Upper lobe of right lung (tissue), 1 donor: ENCODE data around the gene RNASEH2A. TPM values are rescaled to one million over a fixed set of nuclear protein-coding genes. Genes with fewer than 3 reads are reported as not detected.
A peak's percentile ranks its signal among the peaks of the same experiment; 100 is the strongest.

Experiments
- ATAC-seq: fragments of 200-7000 bp; cut with Tn5 transposase; one replicate; pipeline ENCODE4 v1.9.1; 2020; ENCODE audit warnings: mild to moderate bottlenecking, moderate library complexity
- DNase-seq: peaks from one replicate; pipeline ENCODE4 v3.0.0-alpha.2; 2020
- H3K27ac ChIP-seq: fragments of 200-600 bp; one replicate; pipeline ENCODE4 v1.8.0; 2022
- H3K27me3 ChIP-seq: fragments of 200-600 bp; one replicate; pipeline ENCODE4 v1.8.0; 2022; ENCODE audit warnings: mild to moderate bottlenecking
- H3K36me3 ChIP-seq: fragments of 200-600 bp; one replicate; pipeline ENCODE4 v1.8.0; 2022
- H3K4me1 ChIP-seq: fragments of 200-600 bp; one replicate; pipeline ENCODE4 v1.8.0; 2022
- H3K4me3 ChIP-seq: fragments of 200-600 bp; one replicate; pipeline ENCODE4 v1.8.0; 2022; ENCODE audit warnings: mild to moderate bottlenecking
- H3K9me3 ChIP-seq: fragments of 200-600 bp; one replicate; pipeline ENCODE4 v1.8.0; 2022
- intact Hi-C: fragments of 100-400 bp; cut with DNase I; formaldehyde crosslinking; loops from one replicate; pipeline ENCODE4 v1.11.0; 2022
- total RNA-seq: library from RNA; stranded (reverse); fragmentation: NEBNext Ultra II Directional; extraction: Animal tissue kit (Norgen Biotek cat#: 25700); gene quantifications from one replicate; pipeline ENCODE4 v1.2.1, GENCODE V29; 2021
- TF ChIP-seq, protein P1 (sequence below): fragments of 200-600 bp; IDR thresholded peaks from one replicate; pipeline ENCODE4 v1.8.0; 2022; ENCODE audit warnings: antibody characterized with exemption
- donor health status: DM: no; HTN: yes; CAD: no; lungs with severe emphysema.

The RNASEH2A gene
- total RNA-seq, 1 donor from 2014 or later, result 7.4 TPM

DNA sequence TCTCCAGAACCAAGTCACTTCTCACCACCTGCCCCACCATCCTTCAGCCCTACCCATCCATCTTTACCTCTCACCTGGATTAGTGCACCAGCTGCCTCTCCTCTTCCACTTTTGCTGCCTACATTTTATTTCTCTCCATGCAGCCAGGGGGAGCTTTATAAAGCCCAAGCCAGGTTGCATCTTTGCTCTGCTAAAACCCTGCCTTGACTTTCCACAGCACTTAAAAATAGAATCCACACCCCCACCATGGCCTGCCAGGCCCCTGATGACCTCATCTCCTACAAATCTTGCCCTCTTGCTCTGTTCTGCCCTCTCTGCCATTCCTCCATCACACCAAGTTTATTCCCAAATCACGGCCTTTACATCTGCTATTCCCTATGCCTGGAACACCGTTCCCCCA lies 32.8 kb upstream of the RNASEH2A start:
- no peak for ATAC-seq
- no peak for DNase-seq
- H3K36me3 ChIP-seq, result no peaks in the 10 kb centered on the region
- no peaks in the 10 kb centered on the region for H3K27me3 ChIP-seq
- intact Hi-C loops, result no loop called here
- peaks cover 7% of the 10 kb centered on the region for H3K4me1 ChIP-seq
- no peaks in the 10 kb centered on the region for H3K9me3 ChIP-seq
- H3K27ac ChIP-seq, result no peak overlapping the region
- H3K4me3 ChIP-seq, result no peak overlapping the region
- TF ChIP-seq, protein P1, sequence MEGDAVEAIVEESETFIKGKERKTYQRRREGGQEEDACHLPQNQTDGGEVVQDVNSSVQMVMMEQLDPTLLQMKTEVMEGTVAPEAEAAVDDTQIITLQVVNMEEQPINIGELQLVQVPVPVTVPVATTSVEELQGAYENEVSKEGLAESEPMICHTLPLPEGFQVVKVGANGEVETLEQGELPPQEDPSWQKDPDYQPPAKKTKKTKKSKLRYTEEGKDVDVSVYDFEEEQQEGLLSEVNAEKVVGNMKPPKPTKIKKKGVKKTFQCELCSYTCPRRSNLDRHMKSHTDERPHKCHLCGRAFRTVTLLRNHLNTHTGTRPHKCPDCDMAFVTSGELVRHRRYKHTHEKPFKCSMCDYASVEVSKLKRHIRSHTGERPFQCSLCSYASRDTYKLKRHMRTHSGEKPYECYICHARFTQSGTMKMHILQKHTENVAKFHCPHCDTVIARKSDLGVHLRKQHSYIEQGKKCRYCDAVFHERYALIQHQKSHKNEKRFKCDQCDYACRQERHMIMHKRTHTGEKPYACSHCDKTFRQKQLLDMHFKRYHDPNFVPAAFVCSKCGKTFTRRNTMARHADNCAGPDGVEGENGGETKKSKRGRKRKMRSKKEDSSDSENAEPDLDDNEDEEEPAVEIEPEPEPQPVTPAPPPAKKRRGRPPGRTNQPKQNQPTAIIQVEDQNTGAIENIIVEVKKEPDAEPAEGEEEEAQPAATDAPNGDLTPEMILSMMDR, result no peak

GRCh38 chr19:12774588-12775555 lies 31.5 kb upstream of the RNASEH2A start, which contains the start of gene HOOK2:
HOOK2 (minus strand) TSS chr19:12775552; CDS start chr19:12775449, 103 bp downstream.
- intact Hi-C loops, result no loop called here
- Histone ChIP-seq H3K9me3 (no peaks in the 10 kb centered on the region), H3K27me3 (no peaks in the 10 kb centered on the region), H3K4me1 (peaks cover 16% of the 10 kb centered on the region), H3K4me3 (peak within 1 kb of the TSS; percentile 73), H3K36me3 (no peaks in the 10 kb centered on the region), H3K27ac (peak within 1 kb of the TSS; percentile 84)
- TF ChIP-seq, protein P1, result no peak
- peak; percentile 78 for ATAC-seq
- DNase-seq, result peak; percentile 97

GRCh38 chr19:12777217-12778016 lies 29.0 kb upstream of the RNASEH2A start:
- H3K4me3 ChIP-seq, result peak overlapping the region; percentile 72
- intact Hi-C loops, result loop anchor here (2.0 kb wide), 1 partner anchor 19 kb away; no protein-coding TSS in a partner anchor
- no peaks in the 10 kb centered on the region for H3K9me3 ChIP-seq
- DNase-seq (peak; percentile 93), ATAC-seq (peak; percentile 57)
- TF ChIP-seq, protein P1, result peak; percentile 96
- peaks cover 24% of the 10 kb centered on the region for H3K4me1 ChIP-seq
- H3K27me3 ChIP-seq, result no peaks in the 10 kb centered on the region
- peak overlapping the region; percentile 93 for H3K27ac ChIP-seq
- no peaks in the 10 kb centered on the region for H3K36me3 ChIP-seq

- ATAC-seq (peak; percentile 26), DNase-seq (peak; percentile 86)
- H3K4me3 ChIP-seq, result peak overlapping the region; percentile 72
- H3K36me3 ChIP-seq, result no peaks in the 10 kb centered on the region
- peak overlapping the region; percentile 93 for H3K27ac ChIP-seq
- intact Hi-C loops, result no loop called here
- peaks cover 30% of the 10 kb centered on the region for H3K4me1 ChIP-seq
- no peaks in the 10 kb centered on the region for H3K9me3 ChIP-seq
- no peaks in the 10 kb centered on the region for H3K27me3 ChIP-seq
- TF ChIP-seq, protein P1, result no peak
Observed at GRCh38 chr19:12778017-12778904, 28.1 kb upstream of the RNASEH2A start.

DNA sequence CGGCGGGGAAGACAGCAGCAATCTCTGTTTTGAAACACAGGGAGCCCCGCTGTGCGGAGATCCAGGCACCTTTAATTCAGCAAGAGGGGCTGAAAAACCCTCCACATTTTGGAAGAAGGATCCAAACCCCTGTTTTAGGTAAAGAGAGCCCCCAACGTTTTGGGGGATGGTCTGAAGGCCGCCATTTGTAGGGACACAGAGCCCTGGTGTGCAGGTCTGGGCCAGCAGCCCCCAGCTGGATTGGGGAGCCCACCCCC lies 27.6 kb upstream of the RNASEH2A start:
- TF ChIP-seq, protein P1, result no peak
- DNase-seq (no peak), ATAC-seq (no peak)
- H3K4me1 ChIP-seq, result peaks cover 36% of the 10 kb centered on the region
- intact Hi-C loops, result no loop called here
- H3K27ac ChIP-seq, result peak overlapping the region; percentile 93
- H3K36me3 ChIP-seq, result no peaks in the 10 kb centered on the region
- no peaks in the 10 kb centered on the region for H3K27me3 ChIP-seq
- H3K9me3 ChIP-seq, result no peaks in the 10 kb centered on the region
- peak overlapping the region; percentile 72 for H3K4me3 ChIP-seq
